ENCODE measurements around the gene NELL2.

The NELL2 gene

GRCh38 chr12:44875417-44875953 lies 630 bp downstream of the NELL2 start:
- Histone ChIP-seq H3K4me3 (ENCODE audit: low read length) (peak overlapping the region; percentile 87), H3K9ac (ENCODE audit: low read length) (peak overlapping the region; percentile 74), H3K4me1 (ENCODE audit: control insufficient read depth, low read depth, low read length) (peaks cover 9% of the 10 kb centered on the region), H3K36me3 (ENCODE audit: control insufficient read depth, low read depth, low read length) (no peaks in the 10 kb centered on the region), H3K9me3 (ENCODE audit: control insufficient read depth, low read depth, low read length) (no peaks in the 10 kb centered on the region), H3K27me3 (ENCODE audit: control insufficient read depth, insufficient read depth, low read length) (peaks cover 19% of the 10 kb centered on the region), H3K27ac (ENCODE audit: low read length) (no peak overlapping the region)

- H3K9ac ChIP-seq (ENCODE audit: low read length), result peak overlapping the region; percentile 74
- H3K36me3 ChIP-seq (ENCODE audit: control insufficient read depth, low read depth, low read length), result no peaks in the 10 kb centered on the region
- H3K9me3 ChIP-seq (ENCODE audit: control insufficient read depth, low read depth, low read length), result no peaks in the 10 kb centered on the region
- peak overlapping the region; percentile 87 for H3K4me3 ChIP-seq (ENCODE audit: low read length)
- H3K27me3 ChIP-seq (ENCODE audit: control insufficient read depth, insufficient read depth, low read length), result peaks cover 19% of the 10 kb centered on the region
- peaks cover 9% of the 10 kb centered on the region for H3K4me1 ChIP-seq (ENCODE audit: control insufficient read depth, low read depth, low read length)
- no peak overlapping the region for H3K27ac ChIP-seq (ENCODE audit: low read length)
Observed at GRCh38 chr12:44874981-44875416, 1.1 kb downstream of the NELL2 start.

- Histone ChIP-seq H3K4me1 (ENCODE audit: control insufficient read depth, low read depth, low read length) (peaks cover 9% of the 10 kb centered on the region), H3K9ac (ENCODE audit: low read length) (no peak overlapping the region), H3K4me3 (ENCODE audit: low read length) (peak overlapping the region; percentile 87), H3K27me3 (ENCODE audit: control insufficient read depth, insufficient read depth, low read length) (peaks cover 19% of the 10 kb centered on the region), H3K9me3 (ENCODE audit: control insufficient read depth, low read depth, low read length) (no peaks in the 10 kb centered on the region), H3K27ac (ENCODE audit: low read length) (no peak overlapping the region), H3K36me3 (ENCODE audit: control insufficient read depth, low read depth, low read length) (no peaks in the 10 kb centered on the region)
Observed at GRCh38 chr12:44873898-44874297, 2.2 kb downstream of the NELL2 start.

GRCh38 chr12:44869503-44869902 lies 6.6 kb downstream of the NELL2 start:
- Histone ChIP-seq H3K4me1 (ENCODE audit: control insufficient read depth, low read depth, low read length) (peaks cover 6% of the 10 kb centered on the region), H3K36me3 (ENCODE audit: control insufficient read depth, low read depth, low read length) (no peaks in the 10 kb centered on the region), H3K27me3 (ENCODE audit: control insufficient read depth, insufficient read depth, low read length) (peaks cover 6% of the 10 kb centered on the region), H3K4me3 (ENCODE audit: low read length) (no peak overlapping the region), H3K9ac (ENCODE audit: low read length) (no peak overlapping the region), H3K9me3 (ENCODE audit: control insufficient read depth, low read depth, low read length) (no peaks in the 10 kb centered on the region), H3K27ac (ENCODE audit: low read length) (no peak overlapping the region)

GRCh38 chr12:44863867-44864266 lies 12.2 kb downstream of the NELL2 start:
- Histone ChIP-seq H3K36me3 (ENCODE audit: control insufficient read depth, low read depth, low read length) (no peaks in the 10 kb centered on the region), H3K27ac (ENCODE audit: low read length) (no peak overlapping the region), H3K4me3 (ENCODE audit: low read length) (no peak overlapping the region), H3K9me3 (ENCODE audit: control insufficient read depth, low read depth, low read length) (no peaks in the 10 kb centered on the region), H3K4me1 (ENCODE audit: control insufficient read depth, low read depth, low read length) (no peaks in the 10 kb centered on the region), H3K9ac (ENCODE audit: low read length) (no peak overlapping the region), H3K27me3 (ENCODE audit: control insufficient read depth, insufficient read depth, low read length) (no peaks in the 10 kb centered on the region)

GRCh38 chr12:44859998-44860689 lies 16.0 kb downstream of the NELL2 start:
- no peaks in the 10 kb centered on the region for H3K27me3 ChIP-seq (ENCODE audit: control insufficient read depth, insufficient read depth, low read length)
- no peak overlapping the region for H3K9ac ChIP-seq (ENCODE audit: low read length)
- H3K27ac ChIP-seq (ENCODE audit: low read length), result no peak overlapping the region
- no peak overlapping the region for H3K4me3 ChIP-seq (ENCODE audit: low read length)
- H3K36me3 ChIP-seq (ENCODE audit: control insufficient read depth, low read depth, low read length), result no peaks in the 10 kb centered on the region
- H3K4me1 ChIP-seq (ENCODE audit: control insufficient read depth, low read depth, low read length), result no peaks in the 10 kb centered on the region
- no peaks in the 10 kb centered on the region for H3K9me3 ChIP-seq (ENCODE audit: control insufficient read depth, low read depth, low read length)

GRCh38 chr12:44858226-44858855 lies 17.8 kb downstream of the NELL2 start:
- Histone ChIP-seq H3K36me3 (ENCODE audit: control insufficient read depth, low read depth, low read length) (no peaks in the 10 kb centered on the region), H3K27me3 (ENCODE audit: control insufficient read depth, insufficient read depth, low read length) (no peaks in the 10 kb centered on the region), H3K9ac (ENCODE audit: low read length) (no peak overlapping the region), H3K9me3 (ENCODE audit: control insufficient read depth, low read depth, low read length) (no peaks in the 10 kb centered on the region), H3K27ac (ENCODE audit: low read length) (no peak overlapping the region), H3K4me1 (ENCODE audit: control insufficient read depth, low read depth, low read length) (no peaks in the 10 kb centered on the region), H3K4me3 (ENCODE audit: low read length) (no peak overlapping the region)

GRCh38 chr12:44852483-44852882 lies 23.6 kb downstream of the NELL2 start:
- Histone ChIP-seq H3K27me3 (ENCODE audit: control insufficient read depth, insufficient read depth, low read length) (no peaks in the 10 kb centered on the region), H3K4me3 (ENCODE audit: low read length) (no peak overlapping the region), H3K27ac (ENCODE audit: low read length) (no peak overlapping the region), H3K4me1 (ENCODE audit: control insufficient read depth, low read depth, low read length) (peaks cover 3% of the 10 kb centered on the region), H3K36me3 (ENCODE audit: control insufficient read depth, low read depth, low read length) (no peaks in the 10 kb centered on the region), H3K9ac (ENCODE audit: low read length) (no peak overlapping the region), H3K9me3 (ENCODE audit: control insufficient read depth, low read depth, low read length) (no peaks in the 10 kb centered on the region)

GRCh38 chr12:44851586-44851985 lies 24.5 kb downstream of the NELL2 start:
- H3K27ac ChIP-seq (ENCODE audit: low read length), result no peak overlapping the region
- H3K4me3 ChIP-seq (ENCODE audit: low read length), result no peak overlapping the region
- no peaks in the 10 kb centered on the region for H3K36me3 ChIP-seq (ENCODE audit: control insufficient read depth, low read depth, low read length)
- no peaks in the 10 kb centered on the region for H3K9me3 ChIP-seq (ENCODE audit: control insufficient read depth, low read depth, low read length)
- peaks cover 3% of the 10 kb centered on the region for H3K4me1 ChIP-seq (ENCODE audit: control insufficient read depth, low read depth, low read length)
- no peak overlapping the region for H3K9ac ChIP-seq (ENCODE audit: low read length)
- no peaks in the 10 kb centered on the region for H3K27me3 ChIP-seq (ENCODE audit: control insufficient read depth, insufficient read depth, low read length)

GRCh38 chr12:44848703-44849085 lies 27.4 kb downstream of the NELL2 start:
- peaks cover 3% of the 10 kb centered on the region for H3K4me1 ChIP-seq (ENCODE audit: control insufficient read depth, low read depth, low read length)

GRCh38 chr12:44847888-44848702 lies 28.0 kb downstream of the NELL2 start:
- Histone ChIP-seq H3K36me3 (ENCODE audit: control insufficient read depth, low read depth, low read length) (no peaks in the 10 kb centered on the region), H3K9ac (ENCODE audit: low read length) (no peak overlapping the region)

More at GRCh38 chr12:44848703-44849085, 27.4 kb downstream of the NELL2 start:
- no peak overlapping the region for H3K4me3 ChIP-seq (ENCODE audit: low read length)
- no peak overlapping the region for H3K9ac ChIP-seq (ENCODE audit: low read length)
- no peaks in the 10 kb centered on the region for H3K9me3 ChIP-seq (ENCODE audit: control insufficient read depth, low read depth, low read length)
- no peak overlapping the region for H3K27ac ChIP-seq (ENCODE audit: low read length)
- H3K36me3 ChIP-seq (ENCODE audit: control insufficient read depth, low read depth, low read length), result no peaks in the 10 kb centered on the region
- H3K27me3 ChIP-seq (ENCODE audit: control insufficient read depth, insufficient read depth, low read length), result no peaks in the 10 kb centered on the region

More at GRCh38 chr12:44847888-44848702, 28.0 kb downstream of the NELL2 start:
- no peak overlapping the region for H3K27ac ChIP-seq (ENCODE audit: low read length)
- H3K4me3 ChIP-seq (ENCODE audit: low read length), result no peak overlapping the region
- H3K9me3 ChIP-seq (ENCODE audit: control insufficient read depth, low read depth, low read length), result no peaks in the 10 kb centered on the region
- H3K4me1 ChIP-seq (ENCODE audit: control insufficient read depth, low read depth, low read length), result peaks cover 3% of the 10 kb centered on the region
- no peaks in the 10 kb centered on the region for H3K27me3 ChIP-seq (ENCODE audit: control insufficient read depth, insufficient read depth, low read length)
